OCI-LY7 (cell line): ENCODE measurements around the gene SPATA12. TPM values are rescaled to one million over a fixed set of nuclear protein-coding genes. Genes with fewer than 3 reads are reported as not detected.

ENCODE experiments used
- BruUV-seq: library from RNA; stranded (reverse); fragments of 400-500 nt; replicated peaks from 2 replicates; lab custom pipeline; 2021; lab: Mats Ljungman, UMichigan
- CTCF ChIA-PET: fragments of 300-600 bp; sonication (Branson Sonifier 250); formaldehyde crosslinking; loops from one replicate; lab custom pipeline; 2022; ENCODE audit warnings: antibody characterized with exemption; ENCODE audit not compliant: unreplicated experiment; lab: Charles Lee
- POLR2A ChIA-PET: fragments of 300-600 bp; sonication (Branson Sonifier 250); formaldehyde crosslinking; loops from one replicate; lab custom pipeline; 2022; ENCODE audit warnings: antibody characterized with exemption; lab: Charles Lee
- DNase-seq: peaks from one replicate; pipeline ENCODE4 v3.0.0-alpha.2; 2015; ENCODE audit warnings: low spot score
- H2AFZ ChIP-seq: fragments of 200-600 bp; sonication (generic), shearing (Covaris generic); 2 replicates; pipeline ENCODE4 v1.6.1; 2014; ENCODE audit warnings: mild to moderate bottlenecking, antibody characterized with exemption, low read length, moderate library complexity
- H3K27ac ChIP-seq: fragments of 200-600 bp; sonication (generic); 2 replicates; pipeline ENCODE4 v1.5.1; 2014; ENCODE audit warnings: mixed run types, low read depth, mild to moderate bottlenecking, moderate library complexity, low read length, inconsistent platforms; ENCODE audit not compliant: poor library complexity, severe bottlenecking
- H3K36me3 ChIP-seq: fragments of 200-600 bp; sonication (generic); 2 replicates; pipeline ENCODE4 v1.6.1; 2014; ENCODE audit warnings: mild to moderate bottlenecking, antibody characterized with exemption, low read length, moderate library complexity, mixed read lengths; ENCODE audit not compliant: insufficient read depth
- H3K4me1 ChIP-seq: fragments of 200-600 bp; sonication (generic); 2 replicates; pipeline ENCODE4 v1.5.1; 2014; ENCODE audit warnings: mild to moderate bottlenecking, low read length; ENCODE audit not compliant: insufficient read depth, poor library complexity, severe bottlenecking
- H3K4me2 ChIP-seq: fragments of 200-600 bp; sonication (generic); 2 replicates; pipeline ENCODE4 v1.6.1; 2014; ENCODE audit warnings: mild to moderate bottlenecking, low read length
- H3K4me3 ChIP-seq: fragments of 200-600 bp; sonication (generic); 2 replicates; pipeline ENCODE4 v1.5.1; 2014; ENCODE audit warnings: mild to moderate bottlenecking, low read depth, low read length; ENCODE audit not compliant: poor library complexity, severe bottlenecking
- H3K79me2 ChIP-seq: fragments of 200-600 bp; sonication (generic); 2 replicates; pipeline ENCODE4 v1.6.1; 2016; ENCODE audit warnings: low read depth, mild to moderate bottlenecking, low read length, moderate library complexity, mixed read lengths; ENCODE audit not compliant: insufficient read depth
- H3K9me2 ChIP-seq: fragments of 200-600 bp; sonication (generic); 2 replicates; pipeline ENCODE4 v1.6.1; 2016; ENCODE audit warnings: mild to moderate bottlenecking, low read length, mixed read lengths; ENCODE audit not compliant: insufficient read depth
- H3K9me3 ChIP-seq: fragments of 200-600 bp; sonication (generic); 2 replicates; pipeline ENCODE4 v1.6.1; 2014; ENCODE audit warnings: mild to moderate bottlenecking, mixed run types, low read length, mixed read lengths
- H4K20me1 ChIP-seq: fragments of 200-600 bp; sonication (generic); 2 replicates; pipeline ENCODE4 v1.6.1; 2014; ENCODE audit warnings: mild to moderate bottlenecking, antibody characterized with exemption, low read length, moderate library complexity, mixed read lengths; ENCODE audit not compliant: insufficient read depth
- EZH2phosphoT487 ChIP-seq: fragments of 200-600 bp; sonication (generic); IDR thresholded peaks from 2 replicates; pipeline ENCODE4 v1.6.1; 2018; ENCODE audit warnings: low read depth, borderline replicate concordance, mild to moderate bottlenecking, mixed run types, antibody characterized with exemption, low read length, moderate library complexity, mixed read lengths
- intact Hi-C: fragments of 100-400 bp; cut with micrococcal nuclease; formaldehyde crosslinking; loops from one replicate; pipeline ENCODE4 v1.10.0; 2022; ENCODE audit not compliant: unreplicated experiment
- total RNA-seq, 2 experiments: library from RNA; depleted of rRNA in 1 of 2; stranded (reverse); fragments of >200 nt in 1 of 2; shearing (Covaris generic) in 1 of 2; gene quantifications; 2 replicates each; pipeline ENCODE4 v1.2.3, GENCODE V29; 2014 to 2022
- TF ChIP-seq, protein P1 (sequence below): fragments of 200-600 bp; sonication (generic); conservative IDR thresholded peaks from 2 replicates; pipeline ENCODE4 v1.5.1; 2014; ENCODE audit warnings: mild to moderate bottlenecking, antibody characterized with exemption, low read length, moderate library complexity, mixed read lengths

The SPATA12 gene
- total RNA-seq, 2 experiments from 2014 or later: 0.13 TPM; not detected in 1

DNA sequence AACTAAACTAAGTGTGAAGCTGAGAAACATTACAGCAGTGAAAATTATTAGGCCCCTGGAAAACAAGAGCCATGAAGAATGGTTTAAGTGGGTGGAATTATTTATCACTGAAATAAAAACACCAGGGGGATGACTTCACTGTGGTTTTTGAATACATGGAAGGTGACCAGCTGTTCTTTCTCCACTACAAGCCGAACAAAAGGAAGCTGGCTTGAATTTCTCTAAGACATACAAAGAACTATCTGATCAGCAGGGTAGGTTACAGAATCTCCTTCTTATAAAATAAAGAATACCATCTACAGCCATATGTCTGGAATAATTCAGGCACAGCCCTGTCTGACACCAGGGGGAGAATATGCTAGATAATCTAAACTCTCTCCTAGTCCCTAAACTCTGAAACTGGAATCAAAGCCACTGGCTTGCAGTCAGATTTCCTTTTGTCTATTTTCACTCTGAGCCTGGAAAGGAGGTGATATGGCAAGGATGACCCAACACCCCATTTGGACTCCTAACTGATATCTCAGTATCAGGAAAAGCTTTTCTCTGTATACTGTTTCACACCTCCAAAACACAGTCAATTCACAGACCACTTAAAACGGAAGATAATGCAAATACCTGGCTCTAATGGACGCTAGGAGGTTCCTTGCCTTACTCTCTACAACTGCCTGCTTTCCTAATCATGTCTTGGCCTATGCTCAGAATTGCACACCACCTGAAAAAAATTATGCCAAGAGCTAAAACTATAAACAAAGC lies 31.2 kb downstream of the SPATA12 start:
- no peak overlapping the region for H3K27ac ChIP-seq
- no peaks in the 10 kb centered on the region for H3K9me2 ChIP-seq
- no peak for TF ChIP-seq EZH2phosphoT487
- TF ChIP-seq, protein P1, sequence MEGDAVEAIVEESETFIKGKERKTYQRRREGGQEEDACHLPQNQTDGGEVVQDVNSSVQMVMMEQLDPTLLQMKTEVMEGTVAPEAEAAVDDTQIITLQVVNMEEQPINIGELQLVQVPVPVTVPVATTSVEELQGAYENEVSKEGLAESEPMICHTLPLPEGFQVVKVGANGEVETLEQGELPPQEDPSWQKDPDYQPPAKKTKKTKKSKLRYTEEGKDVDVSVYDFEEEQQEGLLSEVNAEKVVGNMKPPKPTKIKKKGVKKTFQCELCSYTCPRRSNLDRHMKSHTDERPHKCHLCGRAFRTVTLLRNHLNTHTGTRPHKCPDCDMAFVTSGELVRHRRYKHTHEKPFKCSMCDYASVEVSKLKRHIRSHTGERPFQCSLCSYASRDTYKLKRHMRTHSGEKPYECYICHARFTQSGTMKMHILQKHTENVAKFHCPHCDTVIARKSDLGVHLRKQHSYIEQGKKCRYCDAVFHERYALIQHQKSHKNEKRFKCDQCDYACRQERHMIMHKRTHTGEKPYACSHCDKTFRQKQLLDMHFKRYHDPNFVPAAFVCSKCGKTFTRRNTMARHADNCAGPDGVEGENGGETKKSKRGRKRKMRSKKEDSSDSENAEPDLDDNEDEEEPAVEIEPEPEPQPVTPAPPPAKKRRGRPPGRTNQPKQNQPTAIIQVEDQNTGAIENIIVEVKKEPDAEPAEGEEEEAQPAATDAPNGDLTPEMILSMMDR: no peak
- no peak overlapping the region for H3K4me2 ChIP-seq
- intact Hi-C loops: no loop called here
- peak overlapping the region; percentile 10; the same call in 1 of the 2 replicates for H2AFZ ChIP-seq
- no peaks in the 10 kb centered on the region for H3K9me3 ChIP-seq
- no peaks in the 10 kb centered on the region for H4K20me1 ChIP-seq
- H3K79me2 ChIP-seq: no peaks in the 10 kb centered on the region
- peaks cover 24% of the 10 kb centered on the region for H3K4me1 ChIP-seq
- BruUV-seq: no TSS peak
- no peak overlapping the region for H3K4me3 ChIP-seq
- DNase-seq: no peak
- no peaks in the 10 kb centered on the region for H3K36me3 ChIP-seq
- CTCF ChIA-PET: interaction anchor here (0.7 kb wide), 1 partner anchor 303 kb away, joined by 3 read pairs; no protein-coding TSS in a partner anchor
- POLR2A ChIA-PET: interaction anchor here (1.0 kb wide), 1 partner anchor 9 kb away, joined by 3 read pairs; no protein-coding TSS in a partner anchor

DNA sequence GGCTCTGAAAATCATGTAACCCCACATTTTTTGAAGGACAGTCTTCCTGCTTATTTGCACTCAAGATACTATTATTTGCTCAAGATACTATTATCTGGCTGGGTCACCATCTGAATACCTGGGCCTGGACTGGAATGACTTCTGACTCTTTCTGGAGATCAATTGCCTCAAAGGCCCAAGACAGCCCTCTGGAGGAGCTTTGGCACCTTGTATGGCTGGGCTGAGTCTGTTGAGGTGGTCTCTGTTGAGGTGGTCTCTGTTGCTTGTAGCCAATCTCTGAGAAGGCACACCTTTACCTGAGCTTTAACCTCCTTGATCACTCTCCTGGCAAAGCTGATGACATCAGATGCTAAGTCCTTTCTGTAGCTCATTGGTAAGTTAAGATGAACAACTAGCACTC lies 33.0 kb downstream of the SPATA12 start:
- H3K27ac ChIP-seq: no peak overlapping the region
- no peaks in the 10 kb centered on the region for H3K9me2 ChIP-seq
- CTCF ChIA-PET: no interaction called here
- no peak overlapping the region for H3K4me3 ChIP-seq
- intact Hi-C loops: loop anchor here (1.0 kb wide), 1 partner anchor 98 kb away; no protein-coding TSS in a partner anchor
- peaks cover 20% of the 10 kb centered on the region for H3K4me1 ChIP-seq
- no peaks in the 10 kb centered on the region for H3K36me3 ChIP-seq
- no peak overlapping the region for H3K4me2 ChIP-seq
- no peaks in the 10 kb centered on the region for H3K79me2 ChIP-seq
- peak overlapping the region; percentile 6; the same call in 1 of the 2 replicates for H2AFZ ChIP-seq
- BruUV-seq: no TSS peak
- H4K20me1 ChIP-seq: no peaks in the 10 kb centered on the region
- TF ChIP-seq EZH2phosphoT487: no peak
- TF ChIP-seq, protein P1: peak; percentile 69
- POLR2A ChIA-PET: interaction anchor here (1.6 kb wide), 1 partner anchor 16 kb away, joined by 6 read pairs; no protein-coding TSS in a partner anchor
- H3K9me3 ChIP-seq: no peaks in the 10 kb centered on the region
- DNase-seq: peak; percentile 38
